Kidney (tissue), 14 donors: ENCODE data around the gene ITGA3. TPM values are rescaled to one million over a fixed set of nuclear protein-coding genes. Genes with fewer than 3 reads are reported as not detected.

Experiments used
- DNase-seq, 5 donors: peaks; one replicate each; pipeline ENCODE4 v3.0.0-alpha.2; 2013 to 2020
- FAIRE-seq: peaks from 2 replicates; lab custom pipeline; 2012; peaks lifted over from hg19 to GRCh38; lab: Jason Lieb, UNC
- H3K27ac ChIP-seq, 2 donors: one replicate each; pipeline ENCODE4 v1.7.0; 2013; ENCODE audit warnings: low read depth in 2 of 2, low read length in 2 of 2, inconsistent platforms in 1 of 2
- H3K27me3 ChIP-seq: one replicate; pipeline ENCODE4 v1.7.1; 2013; ENCODE audit warnings: low read length, inconsistent platforms; ENCODE audit not compliant: control insufficient read depth, insufficient read depth
- H3K36me3 ChIP-seq, 3 donors: one replicate each; pipeline versions ENCODE4 v1.7.0 to v1.7.1; 2013; ENCODE audit warnings: low read length in 3 of 3, control low read depth in 1 of 3, inconsistent platforms in 1 of 3; ENCODE audit not compliant: insufficient read depth in 3 of 3, control insufficient read depth in 2 of 3
- H3K4me1 ChIP-seq, 3 donors: one replicate each; pipeline versions ENCODE4 v1.7.0 to v1.7.1; 2013; ENCODE audit warnings: low read length in 3 of 3, inconsistent platforms in 1 of 3, low read depth in 1 of 3; ENCODE audit not compliant: control insufficient read depth in 2 of 3, insufficient read depth in 2 of 3
- H3K4me3 ChIP-seq, 3 donors: one replicate each; pipeline versions ENCODE4 v1.7.0 to v1.8.1; 2013; ENCODE audit warnings: low read length in 3 of 3, control low read depth in 1 of 3, inconsistent platforms in 1 of 3
- H3K9ac ChIP-seq, 3 donors: one replicate each; pipeline versions ENCODE4 v1.7.0 to v1.7.1; 2013; ENCODE audit warnings: low read length in 3 of 3, control low read depth in 1 of 3, inconsistent platforms in 1 of 3
- H3K9me3 ChIP-seq, 3 donors: one replicate each; pipeline versions ENCODE4 v1.7.0 to v1.7.1; 2013; ENCODE audit warnings: low read length in 3 of 3, control low read depth in 1 of 3, inconsistent platforms in 1 of 3; ENCODE audit not compliant: control insufficient read depth in 2 of 3, insufficient read depth in 1 of 3
- CTCF ChIP-seq: IDR thresholded peaks from 3 replicates; pipeline ENCODE4 v1.5.1; 2012; ENCODE audit warnings: mild to moderate bottlenecking, moderate library complexity, borderline replicate concordance; ENCODE audit not compliant: insufficient read depth; ENCODE audit errors: extremely low read depth
- intact Hi-C: fragments of 100-400 bp; cut with DNase I; formaldehyde crosslinking; loops from one replicate; pipeline ENCODE4 v1.11.1; 2022
- polyA plus RNA-seq: library from polyadenylated mRNA; stranded (reverse); fragments of 350-450 nt; fragmentation: Illumina TruSeq; extraction: RNeasy Lipid Tissue Mini Kit (QIAGEN cat#74804); gene quantifications from one replicate; pipeline ENCODE4 v1.2.3, GENCODE V29; 2014; ENCODE audit warnings: low read depth, low replicate concordance; ENCODE audit not compliant: insufficient read depth
- total RNA-seq: library from RNA; stranded (reverse); fragmentation: NEBNext Ultra II Directional; extraction: Animal tissue kit (Norgen Biotek cat#: 25700); gene quantifications from one replicate; pipeline ENCODE4 v1.2.1, GENCODE V29; 2021
- donor health status: control.
- donor health status: control.
- donor health status: control.
- donor health status: control.
- donor health status: control.
- donor health status: DM: yes; HTN: yes; CAD: no.
- donor health status: Normal renal cell carcinoma (clear cell type).

ITGA3 gene
- total and polyA plus RNA-seq, 2 donors from 2014 or later: 117 to 367 TPM

GRCh38 chr17:50080096-50080480, 24.2 kb downstream of the ITGA3 start:
- FAIRE-seq (no peak), DNase-seq (no peak)
- Histone ChIP-seq H3K4me3 (no peak overlapping the region), H3K27me3 (no peaks in the 10 kb centered on the region), H3K9ac (no peak overlapping the region), H3K4me1 (peaks cover 0 to 7% (median 0%) of the 10 kb centered on the region in 3 donors), H3K27ac (peak overlapping the region in 1 of 2 donors; percentile 60), H3K9me3 (no peaks in the 10 kb centered on the region), H3K36me3 (peaks cover 2 to 54% (median 26%) of the 10 kb centered on the region in 3 donors)
- no peak for TF ChIP-seq CTCF
- intact Hi-C loops: loop anchor here (10.0 kb wide), 1 partner anchor 55 kb away; no protein-coding TSS in a partner anchor

GRCh38 chr17:50080827-50081226, 24.9 kb downstream of the ITGA3 start:
- H3K36me3 ChIP-seq: peaks cover 2 to 50% (median 22%) of the 10 kb centered on the region in 3 donors
- TF ChIP-seq CTCF: no peak
- H3K9me3 ChIP-seq: no peaks in the 10 kb centered on the region
- FAIRE-seq: no peak
- H3K27ac ChIP-seq: no peak overlapping the region
- no peak overlapping the region for H3K9ac ChIP-seq
- peaks cover 0 to 7% (median 0%) of the 10 kb centered on the region in 3 donors for H3K4me1 ChIP-seq
- no peak overlapping the region for H3K4me3 ChIP-seq
- intact Hi-C loops: loop anchor here (10.0 kb wide), 1 partner anchor 56 kb away; no protein-coding TSS in a partner anchor
- no peak for DNase-seq
- H3K27me3 ChIP-seq: no peaks in the 10 kb centered on the region

GRCh38 chr17:50081757-50082156, 25.8 kb downstream of the ITGA3 start:
- Histone ChIP-seq H3K4me3 (no peak overlapping the region), H3K9ac (no peak overlapping the region), H3K9me3 (no peaks in the 10 kb centered on the region), H3K27ac (no peak overlapping the region), H3K27me3 (no peaks in the 10 kb centered on the region), H3K4me1 (peaks cover 0 to 7% (median 0%) of the 10 kb centered on the region in 3 donors), H3K36me3 (peaks cover 2 to 50% (median 22%) of the 10 kb centered on the region in 3 donors)
- DNase-seq (no peak), FAIRE-seq (no peak)
- intact Hi-C loops: loop anchor here (10.0 kb wide), 1 partner anchor 57 kb away; no protein-coding TSS in a partner anchor
- no peak for TF ChIP-seq CTCF
